ENCODE measurements around the gene NOS1AP.

Gene NOS1AP

DNA sequence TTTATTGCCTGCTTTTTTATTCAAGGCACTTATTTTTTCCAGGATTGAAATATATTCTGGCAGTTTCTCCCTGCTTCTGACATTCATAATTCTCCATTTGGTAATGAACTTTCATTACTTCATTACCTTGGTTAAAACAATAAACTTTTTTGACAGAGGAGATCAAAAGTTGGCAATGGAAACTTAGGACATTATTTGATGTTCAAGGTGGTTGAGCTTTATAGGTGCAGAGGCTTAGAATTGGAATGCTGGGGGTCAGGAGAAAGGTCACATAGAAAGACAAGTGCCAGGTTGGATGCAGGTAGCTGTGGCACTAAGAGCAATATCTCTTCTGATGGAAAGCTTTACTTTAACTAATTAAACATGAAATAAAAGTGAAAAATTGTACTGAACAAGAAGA lies 154.8 kb downstream of the NOS1AP start:
- DNase-seq = no peak

- DNase-seq = no peak
Observed at GRCh38 chr1:162228586-162228985, 159.1 kb downstream of the NOS1AP start.

DNA sequence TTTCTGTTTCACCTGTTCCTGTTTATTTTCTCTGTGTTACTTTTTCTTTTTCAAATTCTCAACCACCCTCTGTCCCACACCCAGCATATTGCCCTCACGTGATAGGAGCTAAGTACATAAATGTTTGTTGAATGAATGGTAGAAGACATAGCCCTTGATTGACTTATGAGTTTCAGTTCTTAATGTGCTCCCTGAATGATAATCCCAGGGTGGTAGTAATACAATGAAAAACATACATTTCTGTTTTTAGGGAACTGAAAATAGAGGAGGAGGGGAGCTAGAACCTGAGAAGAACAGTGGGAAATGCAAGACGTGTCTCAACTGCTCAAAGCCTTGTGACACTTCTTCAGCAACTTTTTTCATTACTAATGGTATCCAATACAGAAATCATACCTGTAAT lies 160.1 kb downstream of the NOS1AP start:
- no peak for DNase-seq

GRCh38 chr1:162230096-162230495 lies 160.6 kb downstream of the NOS1AP start:
- no peak for DNase-seq

GRCh38 chr1:162230517-162230916 lies 161.0 kb downstream of the NOS1AP start:
- no peak for DNase-seq

- no peak for DNase-seq
Observed at GRCh38 chr1:162232034-162232711, 162.7 kb downstream of the NOS1AP start.

- no peak for DNase-seq
Observed at GRCh38 chr1:162233066-162233465, 163.6 kb downstream of the NOS1AP start.

DNA sequence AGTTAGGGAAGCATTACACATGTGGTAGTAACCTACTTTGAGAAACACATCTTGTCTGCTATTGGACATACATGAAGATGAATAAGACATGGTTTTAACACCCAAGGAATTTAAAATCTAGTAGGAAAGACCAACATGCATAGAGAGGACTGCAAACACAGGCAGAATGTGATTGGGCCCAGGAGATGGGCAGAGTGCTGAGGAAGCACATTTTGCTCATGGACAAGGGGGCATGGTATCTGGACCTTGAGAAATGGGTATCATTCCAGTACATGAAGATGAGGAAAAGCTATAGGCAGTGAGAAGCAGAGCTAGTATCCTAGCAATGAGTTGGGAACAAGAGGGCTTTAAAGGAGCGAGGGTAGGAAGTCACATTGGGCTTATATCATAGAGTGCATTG lies 164.4 kb downstream of the NOS1AP start:
- no peak for DNase-seq

DNA sequence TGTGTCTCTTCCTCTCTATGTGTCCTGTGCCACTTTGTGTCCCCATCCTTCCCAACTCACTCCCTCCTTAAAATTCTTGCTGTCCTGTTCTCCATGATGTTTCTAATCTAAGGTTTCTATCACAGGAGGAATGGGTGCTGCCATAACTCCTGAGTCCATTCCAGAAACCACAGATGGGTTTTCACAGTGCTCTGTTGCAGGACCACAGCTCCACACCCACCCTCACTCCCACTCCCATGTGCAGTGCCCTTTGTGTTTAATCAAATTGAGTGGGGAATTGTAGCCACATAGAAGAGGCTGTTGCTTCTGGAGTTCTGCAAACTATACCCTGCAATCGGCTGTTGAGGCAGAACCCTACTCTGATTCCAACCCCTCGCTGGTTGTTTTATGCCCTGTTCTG lies 165.1 kb downstream of the NOS1AP start:
- DNase-seq = no peak

DNA sequence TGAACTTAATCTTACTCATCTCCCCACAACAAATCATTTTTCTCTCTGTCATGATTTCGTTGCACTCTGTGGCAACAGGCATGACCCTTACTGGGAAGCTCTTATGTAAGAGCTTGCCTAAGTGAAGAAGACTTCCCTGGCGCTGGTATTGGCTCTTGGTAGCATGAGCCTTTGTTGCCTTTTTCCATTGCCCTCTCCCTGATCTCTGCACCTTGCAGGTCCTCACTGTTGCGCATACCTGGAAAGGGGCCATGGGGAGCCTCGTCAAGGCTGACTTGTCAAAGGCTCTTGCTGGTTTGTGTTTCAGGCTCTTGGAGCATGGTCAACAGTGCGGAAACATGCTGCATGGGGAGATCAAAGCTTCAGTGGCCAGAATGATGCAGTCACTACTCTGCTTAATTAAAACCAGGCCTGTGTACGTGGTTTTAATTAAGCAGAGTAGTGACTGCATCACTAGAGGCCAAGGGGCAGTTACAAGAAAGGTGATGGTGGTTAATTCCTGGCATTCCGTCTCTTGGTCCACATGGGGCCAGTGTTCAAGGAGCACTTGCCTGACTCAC lies 165.8 kb downstream of the NOS1AP start:
- peak; percentile 86 for DNase-seq

GRCh38 chr1:162236201-162236600 lies 166.7 kb downstream of the NOS1AP start:
- DNase-seq = no peak

DNA sequence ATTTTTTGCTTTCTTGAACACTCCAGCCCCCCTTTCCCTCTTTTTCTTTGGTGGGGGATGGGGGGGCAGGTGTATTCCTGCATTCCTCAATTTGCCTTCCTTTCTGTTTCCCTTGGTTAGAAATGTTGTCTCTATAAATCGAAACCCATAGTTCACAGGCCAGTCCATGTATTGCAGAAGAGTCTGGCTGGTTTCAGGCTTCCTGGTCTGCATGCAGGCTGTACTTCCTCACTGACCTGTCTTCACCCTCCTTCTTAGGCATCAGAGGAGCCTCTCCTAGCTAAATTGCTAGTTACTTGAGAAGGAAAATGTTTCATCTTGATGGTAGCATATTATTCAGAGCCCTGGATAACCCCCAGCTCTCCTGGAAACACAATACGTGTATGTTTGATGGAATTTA lies 167.1 kb downstream of the NOS1AP start:
- DNase-seq = no peak

DNA sequence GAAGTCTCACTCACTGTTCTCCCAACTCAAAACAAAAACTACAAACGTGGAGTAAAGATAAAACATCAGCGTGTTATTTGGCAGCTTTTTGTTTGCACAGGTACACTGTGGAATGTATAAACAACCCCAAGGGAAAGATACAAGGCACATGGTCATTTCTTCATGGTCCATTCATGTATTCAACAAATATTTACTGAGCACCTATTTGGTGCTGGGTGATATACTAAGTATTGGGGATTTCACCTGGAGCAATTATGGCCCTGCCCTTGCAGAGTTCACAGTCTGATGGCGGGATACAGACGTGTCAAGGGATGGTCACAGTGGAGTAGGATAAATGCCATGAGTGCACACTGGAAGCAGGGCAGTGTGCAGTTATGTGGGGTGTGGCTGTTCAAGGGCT lies 171.1 kb downstream of the NOS1AP start:
- no peak for DNase-seq

DNA sequence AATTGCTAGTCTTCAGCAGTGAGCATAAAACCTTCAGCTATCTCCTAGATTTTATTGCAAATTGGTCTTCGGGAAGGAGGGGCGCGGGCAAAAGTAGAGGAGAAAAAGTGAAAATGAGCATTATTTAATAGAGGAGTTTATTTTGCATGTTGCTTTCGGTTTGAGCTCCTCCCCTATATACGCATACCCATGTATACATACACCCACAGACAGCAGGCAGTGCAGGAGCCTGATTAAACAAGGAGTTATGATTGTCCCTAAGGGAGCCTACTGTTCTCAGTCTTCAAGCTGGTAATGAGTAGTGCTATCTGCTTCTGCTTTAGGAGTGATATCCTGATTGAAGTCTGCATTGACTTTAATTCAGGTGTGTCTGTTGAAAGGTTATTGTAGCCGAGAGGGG lies 173.3 kb downstream of the NOS1AP start:
- no peak for DNase-seq

GRCh38 chr1:162248854-162249535 lies 179.5 kb downstream of the NOS1AP start:
- no peak for DNase-seq

DNA sequence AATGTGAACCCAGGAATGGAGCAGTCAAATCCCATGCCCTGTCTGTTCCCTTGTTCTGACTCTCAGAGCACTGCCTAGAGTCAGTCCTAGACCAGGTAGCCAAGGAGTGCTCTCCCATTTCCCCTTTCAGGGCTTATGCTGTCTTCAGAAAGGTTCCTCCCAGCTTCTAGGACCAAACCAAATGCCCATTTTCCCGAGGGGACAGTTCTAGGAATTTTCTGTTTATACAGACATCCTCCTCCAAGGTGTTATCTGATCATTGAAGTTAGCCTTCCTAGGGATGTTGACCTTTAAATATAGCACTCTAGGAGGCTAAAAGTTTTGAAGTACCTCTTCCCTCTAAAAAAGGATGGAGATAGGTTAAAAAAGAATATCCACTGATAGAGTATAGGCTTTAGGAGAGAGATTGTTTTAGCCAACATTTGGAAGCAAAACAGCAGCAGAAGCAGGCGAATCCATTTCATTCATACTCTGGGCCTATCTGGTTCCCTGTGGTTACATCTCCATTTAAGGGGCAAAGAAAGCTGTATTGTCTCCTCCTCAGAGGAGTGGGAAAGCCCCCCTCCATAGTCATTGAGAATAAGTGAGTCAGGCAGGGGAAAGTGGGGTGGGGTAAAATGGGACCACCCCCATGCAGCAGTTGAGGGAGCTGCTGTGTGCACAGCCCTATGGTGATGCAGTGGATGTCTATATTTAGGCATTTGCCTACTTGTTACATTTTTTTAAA lies 180.7 kb downstream of the NOS1AP start:
- no peak for DNase-seq

DNA sequence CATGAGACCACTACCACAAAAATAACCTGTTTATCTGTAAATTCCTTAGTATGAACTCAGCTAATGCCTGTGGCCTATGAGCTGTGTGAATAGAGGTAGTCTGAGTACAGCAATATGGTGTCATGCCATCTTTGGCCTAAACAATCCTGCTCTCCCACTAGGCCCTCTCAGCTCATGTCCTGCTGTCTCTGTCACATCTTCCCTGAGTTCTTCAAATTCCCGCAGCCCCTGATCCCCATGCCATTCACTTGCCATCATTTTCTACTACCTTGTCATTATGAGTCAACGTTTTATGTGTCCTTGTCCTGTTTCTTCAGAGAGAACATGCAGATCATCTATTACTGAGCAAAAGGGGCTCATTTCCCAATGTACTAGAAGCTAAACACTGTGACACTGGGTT lies 181.6 kb downstream of the NOS1AP start:
- no peak for DNase-seq

DNA sequence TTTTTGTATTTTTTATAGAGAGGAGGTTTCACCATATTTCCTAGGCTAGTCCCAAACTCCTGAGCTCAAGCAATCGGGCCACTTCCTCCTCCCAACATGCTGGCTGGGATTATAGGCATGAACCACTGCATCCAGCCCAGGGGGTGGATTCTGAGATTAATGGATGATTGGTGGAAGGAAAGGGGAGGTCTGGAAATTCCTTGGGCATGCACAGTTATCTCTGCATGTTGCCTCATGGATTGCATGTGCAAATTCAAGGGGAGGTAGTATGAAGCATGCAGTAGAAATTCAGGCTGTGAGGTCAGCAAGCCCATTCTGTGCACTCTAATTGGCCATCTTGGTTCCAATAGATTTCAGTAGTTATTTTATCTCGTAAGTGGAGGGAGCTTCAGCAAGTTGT lies 182.7 kb downstream of the NOS1AP start:
- DNase-seq = no peak

DNA sequence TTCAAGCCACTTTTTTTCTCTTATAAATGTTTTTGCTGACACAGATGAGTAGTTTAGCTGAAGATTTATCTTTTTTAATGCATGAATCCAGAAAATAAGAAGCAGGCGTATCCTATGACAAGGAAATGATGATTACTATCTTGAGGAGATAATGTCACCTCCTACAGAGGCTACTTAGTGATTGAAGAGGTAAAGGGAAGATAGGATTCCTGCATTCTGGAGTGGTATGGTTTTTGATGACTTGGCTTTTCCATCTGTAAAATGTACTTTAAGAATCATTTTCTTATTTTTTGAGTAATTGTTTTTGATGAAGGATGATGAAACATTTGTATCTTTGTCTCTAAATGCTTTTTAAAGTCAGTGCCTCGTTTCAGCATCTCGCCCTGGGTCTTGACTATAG lies 184.3 kb downstream of the NOS1AP start:
- no peak for DNase-seq

GRCh38 chr1:162256287-162256686 lies 186.8 kb downstream of the NOS1AP start:
- DNase-seq = no peak

- DNase-seq = no peak
Observed at GRCh38 chr1:162258394-162258793, 188.9 kb downstream of the NOS1AP start.

GRCh38 chr1:162259894-162260455 lies 190.5 kb downstream of the NOS1AP start:
- DNase-seq = no peak

GRCh38 chr1:162264108-162264507 lies 194.6 kb downstream of the NOS1AP start:
- DNase-seq = no peak

- DNase-seq = no peak
Observed at GRCh38 chr1:162265983-162266382, 196.5 kb downstream of the NOS1AP start.

All from fibroblast of skin of right quadriceps (primary cell).